ENCODE measurements around the gene TTC23.
A peak's percentile ranks its signal among the peaks of the same experiment; 100 is the strongest.

TTC23 gene

DNA sequence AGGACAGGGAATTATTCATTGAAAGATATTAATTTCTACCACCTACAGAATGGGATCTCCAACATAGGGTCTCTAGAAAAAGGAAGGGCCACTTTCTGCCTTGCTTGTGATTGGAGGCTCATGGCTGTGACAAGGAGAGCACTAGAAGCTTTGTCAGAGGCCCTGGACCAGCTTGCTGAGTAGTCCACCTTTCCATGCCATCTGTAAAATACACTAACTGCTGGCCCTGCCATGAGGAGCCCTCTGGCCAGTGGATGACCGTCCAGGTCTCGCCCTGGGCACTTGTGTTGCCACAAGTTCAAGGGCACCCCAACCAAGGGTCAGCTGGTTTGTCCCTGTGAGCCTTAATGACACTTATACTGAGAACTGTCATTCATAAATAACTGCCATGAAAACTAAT is 146.1 kb downstream of the TTC23 start:
- TF ChIP-seq, protein P1, sequence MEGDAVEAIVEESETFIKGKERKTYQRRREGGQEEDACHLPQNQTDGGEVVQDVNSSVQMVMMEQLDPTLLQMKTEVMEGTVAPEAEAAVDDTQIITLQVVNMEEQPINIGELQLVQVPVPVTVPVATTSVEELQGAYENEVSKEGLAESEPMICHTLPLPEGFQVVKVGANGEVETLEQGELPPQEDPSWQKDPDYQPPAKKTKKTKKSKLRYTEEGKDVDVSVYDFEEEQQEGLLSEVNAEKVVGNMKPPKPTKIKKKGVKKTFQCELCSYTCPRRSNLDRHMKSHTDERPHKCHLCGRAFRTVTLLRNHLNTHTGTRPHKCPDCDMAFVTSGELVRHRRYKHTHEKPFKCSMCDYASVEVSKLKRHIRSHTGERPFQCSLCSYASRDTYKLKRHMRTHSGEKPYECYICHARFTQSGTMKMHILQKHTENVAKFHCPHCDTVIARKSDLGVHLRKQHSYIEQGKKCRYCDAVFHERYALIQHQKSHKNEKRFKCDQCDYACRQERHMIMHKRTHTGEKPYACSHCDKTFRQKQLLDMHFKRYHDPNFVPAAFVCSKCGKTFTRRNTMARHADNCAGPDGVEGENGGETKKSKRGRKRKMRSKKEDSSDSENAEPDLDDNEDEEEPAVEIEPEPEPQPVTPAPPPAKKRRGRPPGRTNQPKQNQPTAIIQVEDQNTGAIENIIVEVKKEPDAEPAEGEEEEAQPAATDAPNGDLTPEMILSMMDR (IDR thresholded peaks at IDR 0.05; ENCODE audit: control insufficient read depth, insufficient read depth, low read depth, low read length, missing control alignments), result no peak
- no peak for DNase-seq (ENCODE audit: low read depth)
- no peak overlapping the region for H3K4me3 ChIP-seq (ENCODE audit: control insufficient read depth, low read depth, low read length)

DNA sequence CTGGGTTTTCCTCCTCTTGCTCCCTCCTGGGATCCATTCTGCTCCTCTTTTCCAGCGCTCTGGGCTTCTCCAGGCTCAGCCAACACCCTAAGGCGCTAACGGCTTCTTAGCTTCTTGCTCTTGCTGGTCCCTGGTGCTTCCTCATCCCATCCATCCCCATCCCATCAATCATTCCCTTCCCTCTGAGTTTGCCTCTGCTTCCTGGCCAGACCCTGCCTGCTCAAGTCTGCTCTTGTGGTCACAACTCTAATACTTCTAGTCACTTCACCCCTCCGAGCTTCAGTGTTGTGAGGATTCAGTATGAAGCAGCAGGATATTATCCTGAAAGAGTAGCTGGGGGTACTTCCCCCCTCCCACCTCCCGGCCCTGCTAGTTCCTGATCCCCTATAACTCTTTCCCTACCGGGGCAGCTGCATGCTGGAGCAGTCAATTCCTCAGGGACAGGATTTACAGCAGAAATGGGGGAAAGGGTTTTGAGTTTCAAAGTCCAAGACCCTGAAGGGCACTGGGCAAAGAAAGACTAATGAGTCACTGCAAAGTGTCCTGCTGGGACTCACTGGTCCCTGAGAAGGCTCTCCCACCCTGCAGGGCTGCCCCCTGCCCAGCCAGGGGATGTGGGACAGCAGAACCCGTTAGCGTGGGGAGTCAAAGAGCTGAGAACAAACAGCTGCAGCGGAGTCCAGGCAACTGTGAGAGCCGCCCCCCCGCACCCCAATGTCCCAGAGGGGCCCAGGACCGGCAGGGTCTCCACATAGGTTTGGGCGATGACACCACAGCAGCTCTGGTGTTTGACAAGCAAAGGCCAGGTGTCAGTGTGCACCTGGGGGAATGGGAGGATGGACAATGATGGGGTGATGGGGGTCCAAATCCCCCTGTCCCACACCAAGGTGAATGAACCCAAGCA is 146.8 kb downstream of the TTC23 start:
- DNase-seq (ENCODE audit: low read depth), result no peak
- TF ChIP-seq, protein P1 (IDR thresholded peaks at IDR 0.05; ENCODE audit: control insufficient read depth, insufficient read depth, low read depth, low read length, missing control alignments), result no peak
- no peak overlapping the region for H3K4me3 ChIP-seq (ENCODE audit: control insufficient read depth, low read depth, low read length)

DNA sequence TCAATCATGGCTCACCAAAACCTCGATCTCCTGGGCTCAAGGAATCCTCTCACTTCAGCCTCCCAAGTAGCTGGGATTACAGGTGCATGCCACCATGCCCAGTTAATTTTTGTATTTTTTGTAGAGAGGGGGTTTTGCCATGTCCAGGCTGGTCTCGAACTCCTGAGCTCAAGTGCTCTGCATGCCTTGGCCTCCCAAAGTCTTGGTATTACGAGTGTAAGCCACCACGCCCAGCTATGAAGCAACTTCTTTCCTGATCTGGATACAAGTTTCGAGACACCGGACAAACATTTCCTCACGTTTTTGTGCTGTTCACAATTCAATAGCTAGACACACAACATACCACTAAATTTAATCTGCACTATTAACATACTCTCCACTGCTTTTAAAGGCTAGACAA is 147.9 kb downstream of the TTC23 start:
- H3K4me3 ChIP-seq (ENCODE audit: control insufficient read depth, low read depth, low read length), result no peak overlapping the region
- no peak for DNase-seq (ENCODE audit: low read depth)
- TF ChIP-seq, protein P1 (IDR thresholded peaks at IDR 0.05; ENCODE audit: control insufficient read depth, insufficient read depth, low read depth, low read length, missing control alignments), result no peak

DNA sequence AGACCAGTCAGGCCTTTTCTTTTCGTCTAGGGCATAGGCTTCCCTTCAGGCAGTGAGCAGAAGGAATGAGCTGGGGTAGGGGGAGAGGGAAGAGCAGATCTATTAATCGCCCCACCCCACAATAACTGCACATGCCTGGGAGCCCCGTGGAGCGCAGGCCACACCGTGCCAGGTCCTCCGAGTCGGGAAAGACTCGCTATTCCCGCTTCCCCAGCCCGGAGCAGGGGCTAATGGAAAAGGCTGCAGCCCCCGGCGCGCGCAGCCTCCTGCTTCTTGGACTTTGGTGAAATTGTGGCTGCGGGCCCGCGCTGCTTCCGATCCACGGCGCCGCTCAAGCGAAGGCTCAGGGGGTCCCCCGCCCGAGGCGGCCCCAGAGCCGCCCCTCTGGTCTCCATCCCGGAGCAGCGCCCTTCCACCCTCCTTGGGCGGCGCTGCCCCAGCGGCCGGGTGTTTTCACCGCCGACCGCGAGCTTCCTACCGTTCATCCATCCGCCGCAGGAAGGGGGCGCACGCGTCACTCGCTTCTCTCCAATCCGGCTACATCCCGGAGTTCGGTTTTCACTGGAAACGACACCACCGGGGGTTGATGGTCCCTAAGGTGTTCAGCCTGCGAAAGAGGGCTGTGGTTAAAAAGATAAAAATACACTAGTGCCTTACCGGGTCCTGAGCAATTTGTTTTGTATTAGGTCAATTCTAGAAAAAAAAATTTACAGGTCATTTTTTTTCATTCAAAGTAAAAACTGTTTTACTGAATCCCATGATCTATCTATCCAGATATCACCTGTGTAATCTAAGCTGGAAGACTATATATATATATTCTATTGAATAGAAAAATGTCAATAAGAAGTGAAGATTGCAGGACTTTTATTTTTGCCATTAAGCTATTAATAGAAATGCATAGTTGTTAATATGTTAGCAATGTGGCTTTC is 148.9 kb downstream of the TTC23 start:
- H3K4me3 ChIP-seq (ENCODE audit: control insufficient read depth, low read depth, low read length), result peak overlapping the region; percentile 22
- no peak for DNase-seq (ENCODE audit: low read depth)
- TF ChIP-seq, protein P1 (IDR thresholded peaks at IDR 0.05; ENCODE audit: control insufficient read depth, insufficient read depth, low read depth, low read length, missing control alignments), result peak; percentile 91

DNA sequence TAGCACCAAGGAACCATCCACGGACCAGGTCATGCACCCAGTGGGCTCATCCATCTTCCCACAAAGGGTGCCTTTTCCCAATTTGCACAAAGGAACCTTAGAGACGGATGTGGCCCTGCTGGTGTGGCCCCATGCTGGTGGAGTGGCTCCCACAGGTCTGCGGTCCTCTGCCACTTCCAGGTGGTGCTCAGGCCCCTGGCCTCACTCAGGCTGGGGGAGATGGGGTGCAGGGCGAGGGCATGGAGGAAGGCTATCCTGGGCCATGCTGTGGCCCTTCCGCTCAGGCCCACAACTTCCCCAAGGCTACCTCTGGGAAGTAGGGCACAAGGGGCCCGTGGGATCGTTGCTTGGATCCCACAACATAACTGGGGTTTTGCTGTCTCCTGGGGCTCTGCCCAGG is 149.7 kb downstream of the TTC23 start:
- TF ChIP-seq, protein P1 (IDR thresholded peaks at IDR 0.05; ENCODE audit: control insufficient read depth, insufficient read depth, low read depth, low read length, missing control alignments), result no peak
- no peak overlapping the region for H3K4me3 ChIP-seq (ENCODE audit: control insufficient read depth, low read depth, low read length)
- DNase-seq (ENCODE audit: low read depth), result no peak

DNA sequence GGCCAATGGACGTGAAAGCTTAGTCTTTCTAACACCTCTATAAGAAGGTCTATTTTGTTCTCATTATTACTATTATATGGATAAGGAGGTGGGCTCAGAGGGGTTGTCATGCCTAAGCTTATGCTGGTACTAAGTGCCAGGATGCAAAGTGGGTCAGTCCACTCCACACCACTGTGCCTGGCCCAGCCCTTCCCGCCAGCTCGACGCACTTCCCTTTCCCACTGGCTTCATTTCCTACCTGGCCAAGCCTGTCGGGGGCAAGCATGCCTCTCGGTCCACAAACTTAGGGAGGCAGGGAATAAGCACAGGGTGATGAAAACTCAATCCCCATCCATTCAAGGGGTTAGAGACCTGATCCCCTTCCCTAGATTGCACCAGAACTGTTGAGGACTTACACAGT is 150.4 kb downstream of the TTC23 start:
- TF ChIP-seq, protein P1 (IDR thresholded peaks at IDR 0.05; ENCODE audit: control insufficient read depth, insufficient read depth, low read depth, low read length, missing control alignments), result no peak
- H3K4me3 ChIP-seq (ENCODE audit: control insufficient read depth, low read depth, low read length), result no peak overlapping the region
- DNase-seq (ENCODE audit: low read depth), result no peak
